NCI-H345 treated with DMSO at 0.1 percent for 48 hours (cell line): Measurements from ENCODE around the gene ROR2.
"Not testable (repeated sequence)": the region's sequence is repeated elsewhere in the genome, so short reads cannot be mapped to it uniquely, and the experiment has no call there.

Source experiments
- DNase-seq: peaks from one replicate; lab custom pipeline; 2025; ENCODE audit not compliant: unreplicated experiment; lab: John Stamatoyannopoulos, UW

The ROR2 gene

GRCh38 chr9:91802391-91802790 lies 147.6 kb downstream of the ROR2 start:
- no peak for DNase-seq

GRCh38 chr9:91800473-91801030 lies 149.5 kb downstream of the ROR2 start:
- DNase-seq: no peak

GRCh38 chr9:91799113-91799744 lies 150.8 kb downstream of the ROR2 start:
- DNase-seq: no peak

- DNase-seq: not testable (repeated sequence)
Measured at GRCh38 chr9:91798273-91799112, 151.5 kb downstream of the ROR2 start.

GRCh38 chr9:91797517-91797916 lies 152.5 kb downstream of the ROR2 start:
- not testable (repeated sequence) for DNase-seq

GRCh38 chr9:91796516-91796915 lies 153.5 kb downstream of the ROR2 start:
- not testable (repeated sequence) for DNase-seq

GRCh38 chr9:91795598-91796241 lies 154.3 kb downstream of the ROR2 start:
- DNase-seq: no peak

- DNase-seq: not testable (repeated sequence)
Measured at GRCh38 chr9:91793371-91793770, 156.7 kb downstream of the ROR2 start.

GRCh38 chr9:91790917-91791316 lies 159.1 kb downstream of the ROR2 start:
- DNase-seq: no peak

- no peak for DNase-seq
Measured at GRCh38 chr9:91789941-91790340, 160.1 kb downstream of the ROR2 start.

- no peak for DNase-seq
Measured at GRCh38 chr9:91787931-91788330, 162.1 kb downstream of the ROR2 start.

GRCh38 chr9:91786132-91786896 lies 163.7 kb downstream of the ROR2 start:
- DNase-seq: peak; percentile 31

- DNase-seq: no peak
Measured at GRCh38 chr9:91785447-91785842, 164.6 kb downstream of the ROR2 start.

- DNase-seq: no peak
Measured at GRCh38 chr9:91784673-91785446, 165.2 kb downstream of the ROR2 start.

- DNase-seq: no peak
Measured at GRCh38 chr9:91783876-91784672, 166.0 kb downstream of the ROR2 start.

- DNase-seq: peak; percentile 50
Measured at GRCh38 chr9:91783411-91783810, 166.6 kb downstream of the ROR2 start.

GRCh38 chr9:91782708-91783214 lies 167.3 kb downstream of the ROR2 start:
- DNase-seq: no peak

- DNase-seq: no peak
Measured at GRCh38 chr9:91781906-91782305, 168.1 kb downstream of the ROR2 start.

- no peak for DNase-seq
Measured at GRCh38 chr9:91781116-91781515, 168.9 kb downstream of the ROR2 start.
